ENCODE data around the gene AMIGO3. TPM values are rescaled to one million over a fixed set of nuclear protein-coding genes. Genes with fewer than 3 reads are reported as not detected.
A peak's percentile ranks its signal among the peaks of the same experiment; 100 is the strongest.

The AMIGO3 gene
- total and polyA plus RNA-seq, 2 donors (not counting 1 experiment from before 2014, with no cell fraction given) = 11.1 TPM; not detected in 1

GRCh38 chr3:49703956-49704355 is 15.5 kb downstream of the AMIGO3 start:
- H3K27me3 Mint-ChIP-seq = no peaks in the 10 kb centered on the region
- Histone ChIP-seq H3K79me2 (ENCODE audit: control insufficient read depth, insufficient read depth, low read length) (no peaks in the 10 kb centered on the region), H3K9ac (ENCODE audit: low read length) (no peak overlapping the region), H4K20me1 (ENCODE audit: control insufficient read depth, insufficient read depth, low read length, poor library complexity, severe bottlenecking) (no peaks in the 10 kb centered on the region), H3K4me1 (ENCODE audit: control insufficient read depth in 2 of 2, insufficient read depth in 2 of 2, low read length in 2 of 2) (no peaks in the 10 kb centered on the region), H3K9me3 (ENCODE audit: control extremely low read depth in 1 of 3, control insufficient read depth in 2 of 3, insufficient read depth in 1 of 3, low read length in 2 of 3) (peaks cover 0 to 3% (median 0%) of the 10 kb centered on the region in 3 donors), H2AFZ (ENCODE audit: insufficient read depth, low read depth, low read length, poor library complexity, severe bottlenecking) (no peak overlapping the region), H3K4me3 (ENCODE audit: control extremely low read depth in 1 of 5, extremely low read depth in 1 of 5, insufficient read depth in 1 of 5, low read depth in 2 of 5, low read length in 4 of 5) (no peak overlapping the region), H3K27ac (ENCODE audit: low read length in 2 of 2) (no peak overlapping the region), H3K4me2 (replicated peaks; ENCODE audit: low read depth, low read length, poor library complexity, severe bottlenecking) (no peak overlapping the region), H3K36me3 (replicated peaks in 1 of 2; ENCODE audit: control extremely low read depth in 1 of 2, control insufficient read depth in 1 of 2, extremely low read depth in 1 of 2, insufficient read depth in 2 of 2, low read length in 1 of 2) (peaks cover 0 to 37% of the 10 kb centered on the region in 2 experiments), H3K27me3 (replicated peaks in 1 of 4; ENCODE audit: control extremely low read depth in 1 of 4, control insufficient read depth in 3 of 4, insufficient read depth in 4 of 4, low read length in 3 of 4) (no peaks in the 10 kb centered on the region)
- 98% methylated on average over 7 of the region's 7 CpGs for WGBS (ENCODE audit: insufficient coverage)
- intact Hi-C loops (cut with micrococcal nuclease) = loop anchor here (1.0 kb wide), 2 partner anchors 98 to 202 kb away; no protein-coding TSS in a partner anchor
- H3K4me3 Mint-ChIP-seq = no peak overlapping the region
- POLR2A ChIA-PET = no interaction called here
- no peaks in the 10 kb centered on the region for H3K9me3 Mint-ChIP-seq (ENCODE audit: insufficient read depth)
- no peak overlapping the region for H3K27ac Mint-ChIP-seq
- H3K4me1 Mint-ChIP-seq = peaks cover 6% of the 10 kb centered on the region
- DNase-seq (no peak), ATAC-seq (ENCODE audit: low read depth) (no peak)
- TF ChIP-seq EZH2 (IDR thresholded peaks at IDR 0.05; ENCODE audit: borderline replicate concordance, insufficient read depth, low read depth, low read length, poor library complexity, severe bottlenecking) = no peak
- TF ChIP-seq, protein P1, sequence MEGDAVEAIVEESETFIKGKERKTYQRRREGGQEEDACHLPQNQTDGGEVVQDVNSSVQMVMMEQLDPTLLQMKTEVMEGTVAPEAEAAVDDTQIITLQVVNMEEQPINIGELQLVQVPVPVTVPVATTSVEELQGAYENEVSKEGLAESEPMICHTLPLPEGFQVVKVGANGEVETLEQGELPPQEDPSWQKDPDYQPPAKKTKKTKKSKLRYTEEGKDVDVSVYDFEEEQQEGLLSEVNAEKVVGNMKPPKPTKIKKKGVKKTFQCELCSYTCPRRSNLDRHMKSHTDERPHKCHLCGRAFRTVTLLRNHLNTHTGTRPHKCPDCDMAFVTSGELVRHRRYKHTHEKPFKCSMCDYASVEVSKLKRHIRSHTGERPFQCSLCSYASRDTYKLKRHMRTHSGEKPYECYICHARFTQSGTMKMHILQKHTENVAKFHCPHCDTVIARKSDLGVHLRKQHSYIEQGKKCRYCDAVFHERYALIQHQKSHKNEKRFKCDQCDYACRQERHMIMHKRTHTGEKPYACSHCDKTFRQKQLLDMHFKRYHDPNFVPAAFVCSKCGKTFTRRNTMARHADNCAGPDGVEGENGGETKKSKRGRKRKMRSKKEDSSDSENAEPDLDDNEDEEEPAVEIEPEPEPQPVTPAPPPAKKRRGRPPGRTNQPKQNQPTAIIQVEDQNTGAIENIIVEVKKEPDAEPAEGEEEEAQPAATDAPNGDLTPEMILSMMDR (IDR thresholded peaks at IDR 0.05) = no peak
- CTCF ChIA-PET = interaction anchor here (0.5 to 5.0 kb wide), 5 partner anchors 15 to 316 kb away, joined by 3 to 40 read pairs (median 4); partner anchors contain the start of gene INKA1

DNA sequence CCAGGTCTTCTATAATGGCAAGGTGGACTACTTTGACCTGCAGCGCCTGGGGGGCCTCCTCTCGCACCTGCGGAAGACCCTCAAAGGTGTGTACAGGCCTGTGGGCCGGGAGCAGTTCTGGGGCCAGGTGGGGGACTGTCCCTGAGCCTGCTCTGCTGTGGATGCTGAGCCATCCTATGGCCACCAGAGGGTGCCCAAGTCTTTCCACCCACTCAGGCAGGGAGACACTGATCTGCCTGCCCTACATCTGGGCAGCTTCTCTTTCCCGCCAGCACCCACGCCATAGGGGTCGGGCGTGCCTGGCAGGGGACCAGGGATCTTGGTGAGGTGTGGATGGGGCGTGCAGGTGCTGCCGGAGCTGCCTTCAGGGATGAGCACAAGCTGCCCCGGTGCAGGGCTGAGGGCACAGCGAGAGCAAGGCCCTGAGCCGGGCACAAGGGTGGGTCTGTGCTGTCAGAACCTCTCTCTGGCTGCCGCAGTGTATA is 16.0 kb downstream of the AMIGO3 start:
- Mint-ChIP-seq H3K9me3 (ENCODE audit: insufficient read depth) (no peaks in the 10 kb centered on the region), H3K4me1 (peaks cover 6% of the 10 kb centered on the region), H3K4me3 (no peak overlapping the region), H3K27ac (peak overlapping the region; percentile 59), H3K27me3 (no peaks in the 10 kb centered on the region)
- Histone ChIP-seq H3K27me3 (replicated peaks in 1 of 4; ENCODE audit: control extremely low read depth in 1 of 4, control insufficient read depth in 3 of 4, insufficient read depth in 4 of 4, low read length in 3 of 4) (no peaks in the 10 kb centered on the region), H3K4me1 (ENCODE audit: control insufficient read depth in 2 of 2, insufficient read depth in 2 of 2, low read length in 2 of 2) (no peaks in the 10 kb centered on the region), H3K9ac (ENCODE audit: low read length) (no peak overlapping the region), H4K20me1 (ENCODE audit: control insufficient read depth, insufficient read depth, low read length, poor library complexity, severe bottlenecking) (no peaks in the 10 kb centered on the region), H3K79me2 (ENCODE audit: control insufficient read depth, insufficient read depth, low read length) (no peaks in the 10 kb centered on the region), H3K4me3 (ENCODE audit: control extremely low read depth in 1 of 5, extremely low read depth in 1 of 5, insufficient read depth in 1 of 5, low read depth in 2 of 5, low read length in 4 of 5) (no peak overlapping the region), H3K27ac (ENCODE audit: low read length in 2 of 2) (no peak overlapping the region), H3K9me3 (ENCODE audit: control extremely low read depth in 1 of 3, control insufficient read depth in 2 of 3, insufficient read depth in 1 of 3, low read length in 2 of 3) (peaks cover 0 to 3% (median 0%) of the 10 kb centered on the region in 3 donors), H3K4me2 (replicated peaks; ENCODE audit: low read depth, low read length, poor library complexity, severe bottlenecking) (no peak overlapping the region), H3K36me3 (replicated peaks in 1 of 2; ENCODE audit: control extremely low read depth in 1 of 2, control insufficient read depth in 1 of 2, extremely low read depth in 1 of 2, insufficient read depth in 2 of 2, low read length in 1 of 2) (peaks cover 0 to 40% of the 10 kb centered on the region in 2 experiments), H2AFZ (ENCODE audit: insufficient read depth, low read depth, low read length, poor library complexity, severe bottlenecking) (no peak overlapping the region)
- 63% methylated on average over 13 of the region's 14 CpGs for WGBS (ENCODE audit: insufficient coverage)
- TF ChIP-seq EZH2 (IDR thresholded peaks at IDR 0.05; ENCODE audit: borderline replicate concordance, insufficient read depth, low read depth, low read length, poor library complexity, severe bottlenecking) = no peak
- TF ChIP-seq, protein P1 (IDR thresholded peaks at IDR 0.05) = peak; percentile 87
- ChIA-PET POLR2A (no interaction called here), CTCF (interaction anchor here (0.5 to 5.0 kb wide), 5 partner anchors 15 to 317 kb away, joined by 3 to 40 read pairs (median 4); partner anchors contain the start of gene INKA1)
- intact Hi-C loops (cut with micrococcal nuclease) = loop anchor here (1.0 kb wide), 2 partner anchors 99 to 203 kb away; no protein-coding TSS in a partner anchor
- DNase-seq (peak; percentile 81), ATAC-seq (ENCODE audit: low read depth) (peak; percentile 99)

All from B cell (primary cell).